Endothelial cell of umbilical vein (primary cell): ENCODE measurements around the gene MUC20. TPM values are rescaled to one million over a fixed set of nuclear protein-coding genes. Genes with fewer than 3 reads are reported as not detected.

Source experiments
- BruUV-seq: library from RNA; stranded (reverse); fragments of 400-500 nt; replicated peaks from 2 replicates; lab custom pipeline; 2021; lab: Mats Ljungman, UMichigan
- CTCF ChIA-PET: fragments of 300-600, 350-600 bp; sonication (Branson Sonifier 250); formaldehyde crosslinking; loops from one replicate; lab custom pipeline; 2021; ENCODE audit warnings: antibody characterized with exemption, inconsistent platforms; lab: Charles Lee
- POLR2A ChIA-PET: fragments of 300-600, 350-600 bp; sonication (Branson Sonifier 250); formaldehyde crosslinking; loops from one replicate; lab custom pipeline; 2021; ENCODE audit warnings: antibody characterized with exemption, inconsistent platforms; lab: Charles Lee
- DNase-seq: peaks from one replicate; pipeline ENCODE4 v3.0.0-alpha.2; 2011; ENCODE audit warnings: low read depth, low spot score
- FAIRE-seq: peaks from 2 replicates; lab custom pipeline; 2011; peaks lifted over from hg19 to GRCh38; lab: Jason Lieb, UNC
- H2AFZ ChIP-seq: 2 replicates; pipeline ENCODE4 v1.6.0; 2012; ENCODE audit warnings: low read depth, low read length, control low read depth, inconsistent platforms
- H3K27ac ChIP-seq: 2 replicates; pipeline ENCODE4 v1.5.1; 2011; ENCODE audit warnings: low read depth, mild to moderate bottlenecking, control low read depth, low read length, moderate library complexity; ENCODE audit not compliant: insufficient read depth
- H3K27me3 ChIP-seq, 2 experiments: 2 replicates each; pipeline versions ENCODE4 v1.6.0 to v1.6.1; 2011; ENCODE audit warnings: low read length in 2 of 2, mixed read lengths in 1 of 2; ENCODE audit not compliant: control insufficient read depth in 2 of 2, insufficient read depth in 2 of 2
- H3K36me3 ChIP-seq, 2 experiments: 2 replicates in 1 of 2; 3 replicates in 1 of 2; pipeline ENCODE4 v1.5.1; 2011; ENCODE audit warnings: low read length in 2 of 2, mild to moderate bottlenecking in 1 of 2, moderate library complexity in 1 of 2; ENCODE audit not compliant: control insufficient read depth in 2 of 2, insufficient read depth in 2 of 2; ENCODE audit errors: extremely low read depth in 1 of 2
- H3K4me1 ChIP-seq: 3 replicates; pipeline ENCODE4 v1.5.1; 2011; ENCODE audit warnings: mild to moderate bottlenecking, low read length; ENCODE audit not compliant: control insufficient read depth, insufficient read depth; ENCODE audit errors: extremely low read depth
- H3K4me2 ChIP-seq: 2 replicates; pipeline ENCODE4 v1.6.1; 2011; ENCODE audit warnings: low read length, control low read depth, mixed read lengths; ENCODE audit not compliant: insufficient read depth
- H3K4me3 ChIP-seq, 3 experiments: fragments of 200-600 bp in 1 of 3; sonication (generic), shearing (Covaris generic) in 1 of 3; replicated peaks in 1 of 3; 2 replicates each; pipeline ENCODE4 v1.5.1; 2011 to 2016; ENCODE audit warnings: control low read depth in 3 of 3, low read length in 3 of 3, mild to moderate bottlenecking in 2 of 3, inconsistent platforms in 1 of 3, low read depth in 1 of 3, moderate library complexity in 1 of 3; ENCODE audit not compliant: insufficient read depth in 1 of 3
- H3K79me2 ChIP-seq: 2 replicates; pipeline ENCODE4 v1.6.0; 2012; ENCODE audit warnings: low read length, inconsistent platforms; ENCODE audit not compliant: control insufficient read depth, insufficient read depth
- H3K9ac ChIP-seq: replicated peaks from 2 replicates; pipeline ENCODE3; 2011; ENCODE audit warnings: low read length, control low read depth; ENCODE audit not compliant: insufficient read depth; ENCODE audit errors: extremely low read depth
- H3K9me1 ChIP-seq: replicated peaks from 3 replicates; pipeline ENCODE4 v1.6.0; 2011; ENCODE audit warnings: mild to moderate bottlenecking, low read length; ENCODE audit not compliant: control insufficient read depth, insufficient read depth; ENCODE audit errors: extremely low read depth
- H3K9me3 ChIP-seq: replicated peaks from 2 replicates; pipeline ENCODE4 v1.5.1; 2012; ENCODE audit warnings: low read length, inconsistent platforms; ENCODE audit not compliant: control insufficient read depth, insufficient read depth
- H4K20me1 ChIP-seq: replicated peaks from 2 replicates; pipeline ENCODE3; 2011; ENCODE audit warnings: mild to moderate bottlenecking, low read length; ENCODE audit not compliant: control insufficient read depth, insufficient read depth; ENCODE audit errors: extremely low read depth
- EZH2 ChIP-seq: IDR thresholded peaks from 2 replicates; pipeline ENCODE4 v1.6.1; 2012; ENCODE audit warnings: borderline replicate concordance, low read depth, mild to moderate bottlenecking, moderate library complexity, low read length, inconsistent platforms; ENCODE audit not compliant: severe bottlenecking
- FOS ChIP-seq: IDR thresholded peaks from 2 replicates; pipeline ENCODE4 v1.6.1; 2011; ENCODE audit warnings: mild to moderate bottlenecking, low read length, moderate library complexity, borderline replicate concordance; ENCODE audit not compliant: insufficient read depth
- GATA2 ChIP-seq: IDR thresholded peaks from 2 replicates; pipeline ENCODE4 v1.7.0; 2011; ENCODE audit warnings: low read depth, mild to moderate bottlenecking, moderate library complexity, mixed read lengths, low read length; ENCODE audit not compliant: insufficient read length, insufficient read depth
- JUN ChIP-seq: IDR thresholded peaks from 2 replicates; pipeline ENCODE4 v1.6.1; 2011; ENCODE audit warnings: borderline replicate concordance, low read depth; ENCODE audit not compliant: insufficient read length, insufficient read depth
- MYC ChIP-seq: IDR thresholded peaks from one replicate; pipeline ENCODE4 v1.6.1; 2011; ENCODE audit warnings: mild to moderate bottlenecking, low read depth, low read length
- POLR2A ChIP-seq: IDR thresholded peaks from 2 replicates; pipeline ENCODE4 v1.6.1; 2012; ENCODE audit warnings: low read depth, mild to moderate bottlenecking, control low read depth, low read length
- POLR2AphosphoS5 ChIP-seq: IDR thresholded peaks from 2 replicates; pipeline ENCODE4 v1.6.1; 2012; ENCODE audit warnings: low read depth, mild to moderate bottlenecking, control low read depth, low read length, moderate library complexity; ENCODE audit not compliant: insufficient read depth
- dilution Hi-C: fragments of 300-500 bp; cut with MboI; formaldehyde crosslinking; loops from one replicate; pipeline ENCODE4 v1.15.0; 2019; ENCODE audit warnings: low sequenced_read_pairs; ENCODE audit not compliant: extremely low pct_ligation_motif_present
- intact Hi-C: fragments of 100-400 bp; cut with micrococcal nuclease; formaldehyde crosslinking; loops from one replicate; pipeline ENCODE4 v1.10.0; 2022
- polyA plus RNA-seq, 4 experiments: library from polyadenylated mRNA; depleted of rRNA in 3 of 4; stranded (reverse) in 3 of 4; unstranded in 1 of 4; fragments of >200 nt; gene quantifications; 2 replicates each; pipeline versions ENCODE4 v1.2.1 to v1.2.3, GENCODE V29; 2011 to 2012; ENCODE audit warnings: missing spikeins in 1 of 4
- total RNA-seq: library from RNA; stranded (reverse); gene quantifications from 2 replicates; pipeline ENCODE4 v1.2.3, GENCODE V29; 2021
- TF ChIP-seq, protein P1 (sequence below), 2 donors: IDR thresholded peaks; 1 replicate in 1 of 2; 2 replicates in 1 of 2; pipeline ENCODE4 v1.5.1; 2011; ENCODE audit warnings: low read length in 2 of 2, mild to moderate bottlenecking in 2 of 2, moderate library complexity in 2 of 2, control low read depth in 1 of 2, inconsistent platforms in 1 of 2, low read depth in 1 of 2; ENCODE audit not compliant: insufficient read depth in 1 of 2; ENCODE audit errors: extremely low read depth in 1 of 2
- TF ChIP-seq, protein P2 (sequence below): IDR thresholded peaks from 2 replicates; pipeline ENCODE4 v1.6.1; 2011; ENCODE audit not compliant: insufficient read depth, insufficient read length

The MUC20 gene
- total and polyA plus RNA-seq, 2 donors (not counting 3 experiments of a cell fraction or from before 2014, with no cell fraction given), result 0.62 TPM; not detected in 1

DNA sequence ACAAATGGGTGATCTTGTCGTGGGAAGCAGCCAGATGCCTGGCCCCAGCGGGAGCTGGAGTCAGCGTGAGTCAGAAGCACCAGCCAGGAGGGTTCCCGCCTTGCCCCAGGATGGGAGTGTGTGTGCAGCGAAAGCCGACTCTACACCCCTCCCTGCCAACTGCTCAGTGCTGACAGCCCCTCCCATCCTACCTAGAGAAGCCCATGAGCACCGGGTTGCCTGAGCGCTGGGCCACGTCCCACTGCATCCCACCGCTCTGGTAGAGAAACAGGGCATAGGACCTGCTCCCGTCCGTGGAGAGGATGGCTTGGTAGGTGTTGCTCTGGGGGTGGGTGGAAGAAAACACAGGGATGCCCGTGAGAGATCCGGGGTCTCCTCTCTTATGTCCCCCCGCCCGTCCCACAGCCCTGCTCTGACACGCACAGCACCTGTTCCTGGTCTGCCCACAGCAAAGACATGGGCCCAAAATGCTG, 48.1 kb downstream of the MUC20 start:
- ChIA-PET POLR2A (no interaction called here), CTCF (no interaction called here)
- BruUV-seq, result no TSS peak
- FAIRE-seq, result no peak
- Histone ChIP-seq H3K9me3 (no peaks in the 10 kb centered on the region), H3K9ac (no peak overlapping the region), H3K36me3 (no peaks in the 10 kb centered on the region), H3K4me2 (no peak overlapping the region), H3K79me2 (no peaks in the 10 kb centered on the region), H3K4me3 (no peak overlapping the region), H3K27ac (no peak overlapping the region), H3K4me1 (no peaks in the 10 kb centered on the region), H2AFZ (no peak overlapping the region), H3K27me3 (peaks cover 0 to 2% of the 10 kb centered on the region in 2 experiments), H3K9me1 (no peaks in the 10 kb centered on the region), H4K20me1 (no peaks in the 10 kb centered on the region)
- dilution Hi-C loops, result no loop called here
- TF ChIP-seq EZH2 (no peak), POLR2A (no peak), JUN (no peak), FOS (no peak), GATA2 (no peak), MYC (no peak), POLR2AphosphoS5 (no peak)
- TF ChIP-seq, protein P1, sequence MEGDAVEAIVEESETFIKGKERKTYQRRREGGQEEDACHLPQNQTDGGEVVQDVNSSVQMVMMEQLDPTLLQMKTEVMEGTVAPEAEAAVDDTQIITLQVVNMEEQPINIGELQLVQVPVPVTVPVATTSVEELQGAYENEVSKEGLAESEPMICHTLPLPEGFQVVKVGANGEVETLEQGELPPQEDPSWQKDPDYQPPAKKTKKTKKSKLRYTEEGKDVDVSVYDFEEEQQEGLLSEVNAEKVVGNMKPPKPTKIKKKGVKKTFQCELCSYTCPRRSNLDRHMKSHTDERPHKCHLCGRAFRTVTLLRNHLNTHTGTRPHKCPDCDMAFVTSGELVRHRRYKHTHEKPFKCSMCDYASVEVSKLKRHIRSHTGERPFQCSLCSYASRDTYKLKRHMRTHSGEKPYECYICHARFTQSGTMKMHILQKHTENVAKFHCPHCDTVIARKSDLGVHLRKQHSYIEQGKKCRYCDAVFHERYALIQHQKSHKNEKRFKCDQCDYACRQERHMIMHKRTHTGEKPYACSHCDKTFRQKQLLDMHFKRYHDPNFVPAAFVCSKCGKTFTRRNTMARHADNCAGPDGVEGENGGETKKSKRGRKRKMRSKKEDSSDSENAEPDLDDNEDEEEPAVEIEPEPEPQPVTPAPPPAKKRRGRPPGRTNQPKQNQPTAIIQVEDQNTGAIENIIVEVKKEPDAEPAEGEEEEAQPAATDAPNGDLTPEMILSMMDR (IDR thresholded peaks at IDR 0.05; ENCODE audit: extremely low read depth in 1 of 2, insufficient read depth in 1 of 2, low read depth in 1 of 2, low read length in 2 of 2), result no peak
- TF ChIP-seq, protein P2, sequence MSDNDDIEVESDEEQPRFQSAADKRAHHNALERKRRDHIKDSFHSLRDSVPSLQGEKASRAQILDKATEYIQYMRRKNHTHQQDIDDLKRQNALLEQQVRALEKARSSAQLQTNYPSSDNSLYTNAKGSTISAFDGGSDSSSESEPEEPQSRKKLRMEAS, result no peak
- intact Hi-C loops, result no loop called here
- DNase-seq, result no peak
